HepG2 (cell line): Measurements from ENCODE around the gene SPRYD3. TPM values are rescaled to one million over a fixed set of nuclear protein-coding genes. Genes with fewer than 3 reads are reported as not detected.

Experiments
- ATAC-seq: fragments of 200-7000 bp; cut with Tn5 transposase; 3 replicates; pipeline ENCODE4 v1.9.1; 2020; ENCODE audit warnings: mild to moderate bottlenecking, moderate library complexity
- BruUV-seq: library from RNA; stranded (reverse); fragments of 400-500 nt; replicated peaks from 2 replicates; lab custom pipeline; 2021; lab: Mats Ljungman, UMichigan
- CTCF ChIA-PET: fragments of 300-600 bp; formaldehyde crosslinking; extraction: SDS; loops from one replicate; lab custom pipeline; 2021; ENCODE audit warnings: low total read pairs, inconsistent platforms, low intra/inter-chr PET ratio; lab: Yijun Ruan, JAX
- POLR2A ChIA-PET: fragments of 350-600 bp; sonication (Branson Sonifier 250); formaldehyde crosslinking; loops from one replicate; lab custom pipeline; 2020; ENCODE audit warnings: antibody characterized with exemption, inconsistent platforms; lab: Yijun Ruan, JAX
- DNase-seq: peaks from one replicate; pipeline ENCODE4 v3.0.0-alpha.2; 2015; ENCODE audit warnings: low spot score
- FAIRE-seq: peaks from 3 replicates; lab custom pipeline; 2011; peaks lifted over from hg19 to GRCh38; lab: Jason Lieb, UNC
- H2AFZ ChIP-seq: one replicate; pipeline ENCODE4 v1.6.1; 2011; ENCODE audit warnings: low read length, inconsistent platforms
- H3K27ac ChIP-seq: fragments of 300-600 bp; 3 replicates; pipeline ENCODE4 v1.8.0; 2011; ENCODE audit warnings: mixed run types, mild to moderate bottlenecking, mixed read lengths, low read length, inconsistent platforms; ENCODE audit not compliant: insufficient read depth; ENCODE audit errors: extremely low read length
- H3K27me3 ChIP-seq, 2 experiments: fragments of 200-600 bp in 1 of 2; 2 replicates in 1 of 2; 3 replicates in 1 of 2; pipeline versions ENCODE4 v1.6.0 to v1.8.0; 2011; ENCODE audit warnings: low read length in 2 of 2, mild to moderate bottlenecking in 2 of 2, moderate library complexity in 2 of 2, inconsistent platforms in 1 of 2; ENCODE audit not compliant: insufficient read depth in 2 of 2, control insufficient read depth in 1 of 2
- H3K36me3 ChIP-seq, 2 experiments: fragments of 200-600 bp in 1 of 2; replicated peaks in 1 of 2; 2 replicates in 1 of 2; 3 replicates in 1 of 2; pipeline versions ENCODE4 v1.5.1 to v1.8.0; 2011; ENCODE audit warnings: low read length in 2 of 2, inconsistent platforms in 1 of 2; ENCODE audit not compliant: insufficient read depth in 2 of 2, control insufficient read depth in 1 of 2
- H3K4me1 ChIP-seq: 2 replicates; pipeline ENCODE4 v1.5.1; 2012; ENCODE audit warnings: low read length, inconsistent platforms; ENCODE audit not compliant: insufficient read depth
- H3K4me2 ChIP-seq: 2 replicates; pipeline ENCODE4 v1.6.0; 2011; ENCODE audit warnings: low read depth, low read length, inconsistent platforms
- H3K4me3 ChIP-seq, 3 experiments: fragments of 200-600 bp in 1 of 3; sonication (generic), shearing (Covaris generic) in 1 of 3; replicated peaks in 1 of 3; 2 replicates each; pipeline ENCODE4 v1.5.1; 2011 to 2016; ENCODE audit warnings: low read length in 3 of 3, inconsistent platforms in 2 of 3, low read depth in 2 of 3, mild to moderate bottlenecking in 2 of 3, control low read depth in 1 of 3, mixed read lengths in 1 of 3; ENCODE audit not compliant: insufficient read depth in 1 of 3
- H3K79me2 ChIP-seq: one replicate; pipeline ENCODE4 v1.6.1; 2011; ENCODE audit warnings: low read length, inconsistent platforms; ENCODE audit not compliant: insufficient read depth
- H3K9ac ChIP-seq: 2 replicates; pipeline ENCODE4 v1.6.0; 2011; ENCODE audit warnings: mild to moderate bottlenecking, low read depth, low read length, inconsistent platforms; ENCODE audit not compliant: insufficient read depth
- H3K9me3 ChIP-seq: 2 replicates; pipeline ENCODE4 v1.5.1; 2012; ENCODE audit warnings: mild to moderate bottlenecking, low read length
- H4K20me1 ChIP-seq: 2 replicates; pipeline ENCODE4 v1.6.0; 2011; ENCODE audit warnings: inconsistent platforms, mild to moderate bottlenecking, low read length, moderate library complexity; ENCODE audit not compliant: insufficient read depth
- AGO1 ChIP-seq: fragments of 200-400 bp; formaldehyde crosslinking; IDR thresholded peaks from 2 replicates; pipeline ENCODE4 v1.6.1; 2017; ENCODE audit warnings: mild to moderate bottlenecking, low read depth, low read length, moderate library complexity; ENCODE audit not compliant: poor library complexity, severe bottlenecking
- CHCHD3 ChIP-seq: sonication (generic); formaldehyde crosslinking; IDR thresholded peaks from 2 replicates; pipeline ENCODE4 v1.8.0; 2022; ENCODE audit warnings: mild to moderate bottlenecking, missing genetic modification reagents, moderate library complexity
- KDM5B ChIP-seq: sonication (generic); formaldehyde crosslinking; IDR thresholded peaks from 2 replicates; pipeline ENCODE4 v1.4.0; 2020; ENCODE audit warnings: missing genetic modification reagents, mild to moderate bottlenecking, borderline replicate concordance
- LCORL ChIP-seq, 2 experiments: fragments of 450-650 bp in 1 of 2; sonication (generic) in 1 of 2; formaldehyde crosslinking in 1 of 2; IDR thresholded peaks; 2 replicates each; pipeline versions ENCODE4 v1.5.0 to v1.6.1; 2017 to 2020; ENCODE audit warnings: antibody characterized with exemption in 1 of 2, missing genetic modification reagents in 1 of 2
- MTERF4 ChIP-seq: sonication (generic); formaldehyde crosslinking; IDR thresholded peaks from 2 replicates; pipeline ENCODE4 v1.8.0; 2023; ENCODE audit warnings: mild to moderate bottlenecking, missing genetic modification reagents
- PBX2 ChIP-seq: IDR thresholded peaks from 2 replicates; pipeline ENCODE4 v1.6.1; 2016; ENCODE audit warnings: control low read depth
- SYNCRIP ChIP-seq: fragments of 200-400 bp; formaldehyde crosslinking; IDR thresholded peaks from 2 replicates; pipeline ENCODE4 v1.6.1; 2018; ENCODE audit warnings: mild to moderate bottlenecking, low read depth, low read length; ENCODE audit not compliant: insufficient read depth
- TOE1 ChIP-seq: sonication (generic); formaldehyde crosslinking; IDR thresholded peaks from 2 replicates; pipeline ENCODE4 v1.4.0; 2020; ENCODE audit warnings: mild to moderate bottlenecking, missing genetic modification reagents
- XRCC5 ChIP-seq: fragments of 200-400 bp; formaldehyde crosslinking; optimal IDR thresholded peaks from 2 replicates; pipeline ENCODE3; 2017; ENCODE audit warnings: mild to moderate bottlenecking, low read length
- ZBTB37 ChIP-seq: sonication (generic); formaldehyde crosslinking; IDR thresholded peaks from 2 replicates; pipeline ENCODE4 v1.4.0; 2020; ENCODE audit warnings: mild to moderate bottlenecking, missing genetic modification reagents
- ZMYM3 ChIP-seq: sonication (generic); formaldehyde crosslinking; IDR thresholded peaks from 2 replicates; pipeline ENCODE4 v1.5.1; 2020; ENCODE audit warnings: mild to moderate bottlenecking, missing genetic modification reagents
- ZMYM4 ChIP-seq: sonication (generic); formaldehyde crosslinking; IDR thresholded peaks from 2 replicates; pipeline ENCODE4 v1.8.1; 2023; ENCODE audit warnings: mild to moderate bottlenecking, missing genetic modification reagents
- ZNF326 ChIP-seq: sonication (generic); formaldehyde crosslinking; IDR thresholded peaks from 2 replicates; pipeline ENCODE4 v1.4.0; 2020; ENCODE audit warnings: missing genetic modification reagents, borderline replicate concordance
- ZNF329 ChIP-seq: sonication (generic); formaldehyde crosslinking; IDR thresholded peaks from 2 replicates; pipeline ENCODE4 v1.9.0; 2021; ENCODE audit warnings: low read depth, mild to moderate bottlenecking, missing genetic modification reagents
- ZNF430 ChIP-seq: sonication (generic); formaldehyde crosslinking; IDR thresholded peaks from 2 replicates; pipeline ENCODE4 v1.9.0; 2021; ENCODE audit warnings: mild to moderate bottlenecking, missing genetic modification reagents
- ZNF660 ChIP-seq: sonication (generic); formaldehyde crosslinking; IDR thresholded peaks from 2 replicates; pipeline ENCODE4 v1.5.1; 2020; ENCODE audit warnings: mild to moderate bottlenecking, low read depth, missing genetic modification reagents, borderline replicate concordance
- WGBS: methylation state at CpG from one replicate; pipeline ENCODE4 v1.1.6; 2017; ENCODE audit warnings: low lambda C conversion rate; 5-methylcytosine and 5-hydroxymethylcytosine counted together
- in situ Hi-C: cut with HindIII; loops from 2 replicates; pipeline ENCODE4 v1.10.0; 2017; ENCODE audit warnings: low pct_unique_long_range_greater_than_20kb; ENCODE audit not compliant: extremely low pct_ligation_motif_present
- intact Hi-C: fragments of 100-400 bp; cut with micrococcal nuclease; formaldehyde crosslinking; loops from one replicate; pipeline ENCODE4 v1.10.0; 2022; ENCODE audit not compliant: unreplicated experiment
- polyA plus RNA-seq, 8 experiments: library from polyadenylated mRNA; depleted of rRNA in 3 of 8; stranded (reverse) in 7 of 8; unstranded in 1 of 8; fragments of >200 nt; fragmentation: Illumina TruSeq in 4 of 8; extraction: Trizol in 4 of 8; gene quantifications; 2 replicates each; pipeline versions ENCODE4 v1.2.1 to v1.2.3, GENCODE V29; 2011 to 2016; ENCODE audit warnings: low read depth in 4 of 8, missing spikeins in 1 of 8, mixed read lengths in 1 of 8; ENCODE audit not compliant: insufficient read depth in 1 of 8
- total RNA-seq, 5 experiments: library from RNA; depleted of rRNA; stranded (reverse); fragments of >200 nt; fragmentation: Illumina TruSeq; extraction: Trizol; gene quantifications; 2 replicates each; pipeline ENCODE4 v1.2.3, GENCODE V29; 2016; ENCODE audit warnings: low read depth in 1 of 5
- TF ChIP-seq, protein P1 (sequence below): sonication (generic); formaldehyde crosslinking; IDR thresholded peaks from 2 replicates; pipeline ENCODE4 v1.4.0; 2020; ENCODE audit warnings: mild to moderate bottlenecking, low read depth, missing genetic modification reagents

The SPRYD3 gene
- total and polyA plus RNA-seq, 2 of the 13 experiments (the other 11 are each of a cell fraction or from before 2014, with no cell fraction given) = 9.0 to 9.2 TPM

DNA sequence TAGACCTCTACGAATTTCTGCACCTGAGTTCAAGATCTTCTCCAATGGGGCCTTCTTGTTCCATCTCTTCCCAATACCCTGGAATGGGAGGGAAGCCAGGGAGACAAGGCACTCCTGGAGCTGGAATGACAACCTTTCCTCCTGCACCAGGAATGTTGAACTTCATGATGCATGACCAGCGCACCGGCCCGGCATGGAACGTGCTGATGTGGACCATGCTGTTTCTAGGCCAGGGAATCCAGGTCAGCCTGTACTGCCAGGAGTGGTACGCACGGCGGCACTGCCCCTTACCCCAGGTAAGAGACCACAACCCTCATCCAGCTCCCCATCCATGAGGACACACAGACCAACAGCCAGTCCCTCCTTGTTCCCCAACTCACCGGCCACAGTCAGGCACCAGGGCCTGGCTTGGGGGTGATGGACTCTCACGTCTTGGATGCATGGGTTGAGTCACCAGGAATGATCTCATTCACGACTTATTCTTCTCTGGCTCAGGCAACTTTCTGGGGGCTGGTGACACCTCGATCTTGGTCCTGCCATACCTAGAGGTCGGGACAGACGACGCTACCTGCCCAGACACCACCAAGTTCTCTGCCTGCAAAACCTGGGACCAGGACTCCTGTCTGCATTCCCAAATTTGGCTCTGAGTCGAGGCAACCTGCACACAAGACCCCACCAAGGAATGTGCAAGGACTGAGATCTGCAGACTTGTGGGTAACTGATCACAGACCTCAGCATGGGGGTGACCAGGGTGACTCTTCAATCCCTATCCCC is 44.6 kb upstream of the SPRYD3 start:
- H3K36me3 ChIP-seq = peaks cover 15 to 27% of the 10 kb centered on the region in 2 experiments; a peak in 4 of 5 replicates
- H3K9me3 ChIP-seq = no peaks in the 10 kb centered on the region
- no peaks in the 10 kb centered on the region for H4K20me1 ChIP-seq
- no peak overlapping the region for H3K9ac ChIP-seq
- ATAC-seq = no peak; the same call in 2 of the 3 replicates
- no peaks in the 10 kb centered on the region for H3K79me2 ChIP-seq
- H3K4me2 ChIP-seq = no peak overlapping the region
- H3K27me3 ChIP-seq = no peaks in the 10 kb centered on the region
- in situ Hi-C loops = no loop called here
- POLR2A ChIA-PET = no interaction called here
- no peak for FAIRE-seq
- DNase-seq = no peak
- no TSS peak for BruUV-seq
- intact Hi-C loops = no loop called here
- H3K4me1 ChIP-seq = peaks cover 6% of the 10 kb centered on the region; the same call in 1 of the 2 replicates
- no peak overlapping the region for H2AFZ ChIP-seq
- H3K27ac ChIP-seq = no peak overlapping the region
- 100% methylated on average over 9 of the region's 16 CpGs for WGBS
- H3K4me3 ChIP-seq = no peak overlapping the region
- CTCF ChIA-PET = no interaction called here
- TF ChIP-seq CHCHD3 (CRISPR knock-in tag) (no peak), TOE1 (CRISPR knock-in tag) (no peak), ZMYM4 (no peak), ZNF329 (CRISPR knock-in tag) (no peak), AGO1 (no peak), ZNF326 (CRISPR knock-in tag) (no peak), LCORL (IDR thresholded peaks at IDR 0.05) (no peak), LCORL (CRISPR knock-in tag; IDR thresholded peaks at IDR 0.05) (no peak), ZMYM3 (CRISPR knock-in tag) (no peak), ZNF430 (CRISPR knock-in tag) (no peak), KDM5B (CRISPR knock-in tag) (no peak), ZBTB37 (CRISPR knock-in tag) (no peak), SYNCRIP (no peak), ZNF660 (CRISPR knock-in tag) (no peak), XRCC5 (no peak), MTERF4 (CRISPR knock-in tag) (no peak), PBX2 (CRISPR knock-in tag) (no peak)
- TF ChIP-seq, protein P1, sequence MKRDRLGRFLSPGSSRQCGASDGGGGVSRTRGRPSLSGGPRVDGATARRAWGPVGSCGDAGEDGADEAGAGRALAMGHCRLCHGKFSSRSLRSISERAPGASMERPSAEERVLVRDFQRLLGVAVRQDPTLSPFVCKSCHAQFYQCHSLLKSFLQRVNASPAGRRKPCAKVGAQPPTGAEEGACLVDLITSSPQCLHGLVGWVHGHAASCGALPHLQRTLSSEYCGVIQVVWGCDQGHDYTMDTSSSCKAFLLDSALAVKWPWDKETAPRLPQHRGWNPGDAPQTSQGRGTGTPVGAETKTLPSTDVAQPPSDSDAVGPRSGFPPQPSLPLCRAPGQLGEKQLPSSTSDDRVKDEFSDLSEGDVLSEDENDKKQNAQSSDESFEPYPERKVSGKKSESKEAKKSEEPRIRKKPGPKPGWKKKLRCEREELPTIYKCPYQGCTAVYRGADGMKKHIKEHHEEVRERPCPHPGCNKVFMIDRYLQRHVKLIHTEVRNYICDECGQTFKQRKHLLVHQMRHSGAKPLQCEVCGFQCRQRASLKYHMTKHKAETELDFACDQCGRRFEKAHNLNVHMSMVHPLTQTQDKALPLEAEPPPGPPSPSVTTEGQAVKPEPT (CRISPR knock-in tag) = no peak
